ENCODE measurements around the gene GPR37L1.
A peak's percentile ranks its signal among the peaks of the same experiment; 100 is the strongest.
"Not testable (repeated sequence)": the region's sequence is repeated elsewhere in the genome, so short reads cannot be mapped to it uniquely, and the experiment has no call there.

GPR37L1 gene

DNA sequence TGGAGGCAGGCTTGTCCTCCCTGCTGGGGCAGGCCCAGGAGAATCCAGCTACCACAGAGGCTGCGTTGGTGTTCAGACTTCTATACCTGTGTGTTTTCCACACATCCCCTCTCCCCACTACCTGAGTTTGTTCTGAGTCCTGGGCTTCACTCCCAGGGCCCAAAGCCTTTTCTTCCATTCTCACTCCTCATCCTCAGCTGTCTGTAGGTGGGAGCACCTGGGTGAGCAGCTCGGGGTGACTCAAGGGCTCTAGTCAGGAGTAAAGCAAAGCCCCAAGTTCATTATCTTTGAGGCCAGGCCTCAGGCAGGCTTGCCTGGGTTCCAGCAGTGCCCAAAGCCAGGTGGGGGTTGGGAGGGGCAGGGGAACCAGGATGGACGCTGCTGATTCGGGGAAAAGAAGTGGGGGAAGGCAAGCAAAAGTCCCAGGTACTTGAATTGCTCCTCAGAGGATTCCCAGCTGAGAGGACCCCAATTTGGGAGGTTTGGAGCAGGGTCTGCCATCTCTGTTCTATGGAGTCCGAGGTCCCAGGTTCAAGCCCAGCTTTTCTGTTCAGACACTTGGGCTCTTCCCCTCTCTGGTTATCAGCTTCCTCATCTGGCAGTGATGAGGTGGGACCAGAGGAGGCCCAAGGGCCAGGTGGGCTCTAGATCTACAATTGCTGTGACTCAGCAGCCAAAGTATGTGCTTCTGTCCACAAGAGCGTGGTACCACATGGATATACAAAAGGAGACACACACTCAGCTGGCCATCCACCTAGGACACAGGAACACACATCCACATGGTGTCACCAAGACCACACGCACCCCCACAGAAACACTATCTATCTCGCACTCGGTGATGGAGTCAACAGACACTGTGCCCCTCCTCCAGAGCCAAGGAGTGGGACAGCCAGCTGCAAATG is 43.5 kb downstream of the GPR37L1 start:
- no peak overlapping the region for H3K4me2 ChIP-seq (ENCODE audit: insufficient read depth, low read length, poor library complexity, severe bottlenecking)
- no peak overlapping the region for H4K8ac ChIP-seq (ENCODE audit: low read depth, low read length)
- no peaks in the 10 kb centered on the region for H3K9me3 ChIP-seq (replicated peaks in 1 of 2; ENCODE audit: control insufficient read depth in 2 of 2, insufficient read depth in 1 of 2, low read depth in 1 of 2, low read length in 2 of 2)
- no CpG with 5 or more reads among the region's 9 CpGs for WGBS, 2 donors (ENCODE audit: extremely low coverage in 2 of 2, insufficient read length in 2 of 2, insufficient replicate concordance in 1 of 2)
- peak overlapping the region; percentile 41 for H3K14ac ChIP-seq (ENCODE audit: low read length)
- no peak overlapping the region for H3K4ac ChIP-seq (ENCODE audit: low read length)
- H3K9ac ChIP-seq (ENCODE audit: low read depth, low read length, poor library complexity) = peak overlapping the region; percentile 30
- peak overlapping the region; percentile 79 for H2AK5ac ChIP-seq (ENCODE audit: low read depth, low read length)
- H3K18ac ChIP-seq (ENCODE audit: low read length) = peak overlapping the region; percentile 90
- H3K4me1 ChIP-seq (ENCODE audit: control insufficient read depth in 2 of 2, insufficient read depth in 1 of 2, low read depth in 1 of 2, low read length in 2 of 2) = peaks cover 13 to 19% of the 10 kb centered on the region in 2 donors
- H4K91ac ChIP-seq (ENCODE audit: low read depth, low read length, poor library complexity) = no peak overlapping the region
- H3K36me3 ChIP-seq (replicated peaks in 1 of 2; ENCODE audit: control insufficient read depth in 2 of 2, insufficient read depth in 2 of 2, low read length in 2 of 2) = no peaks in the 10 kb centered on the region
- no peak overlapping the region for H2BK12ac ChIP-seq (ENCODE audit: low read length)
- H3K27me3 ChIP-seq (ENCODE audit: control insufficient read depth in 3 of 3, insufficient read depth in 3 of 3, low read depth in 1 of 3, low read length in 3 of 3) = peaks cover 0 to 63% (median 0%) of the 10 kb centered on the region in 3 experiments
- peak overlapping the region; percentile 43 for H2BK120ac ChIP-seq (ENCODE audit: low read depth, low read length)
- no peaks in the 10 kb centered on the region for H3K79me1 ChIP-seq (ENCODE audit: low read depth, low read length)
- no peak overlapping the region for H2BK5ac ChIP-seq (ENCODE audit: low read length)
- H2BK15ac ChIP-seq (ENCODE audit: low read length) = peak overlapping the region; percentile 73
- H3K23ac ChIP-seq (ENCODE audit: low read depth, low read length, poor library complexity) = peak overlapping the region; percentile 59
- no peak overlapping the region for H3K27ac ChIP-seq (replicated peaks; ENCODE audit: low read length)
- H2AFZ ChIP-seq (ENCODE audit: low read length) = no peak overlapping the region
- no peak overlapping the region for H3K4me3 ChIP-seq (ENCODE audit: low read length in 2 of 2)
- no peak for DNase-seq (ENCODE audit: low spot score)

DNA sequence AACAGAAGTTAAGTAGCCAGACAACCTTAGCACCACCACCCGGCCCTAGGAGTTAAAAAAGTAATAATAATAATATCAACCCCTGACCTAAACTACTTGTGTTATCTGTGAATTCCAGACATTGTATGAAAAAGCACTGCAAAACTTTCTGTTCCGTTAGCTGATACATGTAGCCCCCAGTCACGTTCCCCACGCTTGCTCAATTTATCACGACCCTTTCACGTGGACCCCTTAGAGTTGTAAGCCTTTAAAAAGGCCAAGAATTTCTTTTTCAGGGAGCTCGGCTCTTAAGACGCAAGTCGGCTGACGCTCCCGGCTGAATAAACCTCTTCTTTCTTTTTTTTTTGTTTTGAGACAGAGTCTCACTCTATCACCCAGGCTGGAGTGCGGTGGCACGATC is 44.3 kb downstream of the GPR37L1 start:
- H3K18ac ChIP-seq (ENCODE audit: low read length); H3K4ac ChIP-seq (ENCODE audit: low read length); H2AK5ac ChIP-seq (ENCODE audit: low read depth, low read length); H3K4me3 ChIP-seq (ENCODE audit: low read length in 2 of 2); DNase-seq (ENCODE audit: low spot score); H4K8ac ChIP-seq (ENCODE audit: low read depth, low read length); H3K9me3 ChIP-seq (replicated peaks in 1 of 2; ENCODE audit: control insufficient read depth in 2 of 2, insufficient read depth in 1 of 2, low read depth in 1 of 2, low read length in 2 of 2); H3K23ac ChIP-seq (ENCODE audit: low read depth, low read length, poor library complexity); H3K27ac ChIP-seq (replicated peaks; ENCODE audit: low read length); H3K36me3 ChIP-seq (replicated peaks in 1 of 2; ENCODE audit: control insufficient read depth in 2 of 2, insufficient read depth in 2 of 2, low read length in 2 of 2); H3K14ac ChIP-seq (ENCODE audit: low read length); H2BK15ac ChIP-seq (ENCODE audit: low read length); H4K91ac ChIP-seq (ENCODE audit: low read depth, low read length, poor library complexity); H3K9ac ChIP-seq (ENCODE audit: low read depth, low read length, poor library complexity); H3K79me1 ChIP-seq (ENCODE audit: low read depth, low read length); H2BK12ac ChIP-seq (ENCODE audit: low read length); H2BK5ac ChIP-seq (ENCODE audit: low read length); H3K4me2 ChIP-seq (ENCODE audit: insufficient read depth, low read length, poor library complexity, severe bottlenecking); H2BK120ac ChIP-seq (ENCODE audit: low read depth, low read length); H2AFZ ChIP-seq (ENCODE audit: low read length): not testable (repeated sequence)
- H3K4me1 ChIP-seq (ENCODE audit: control insufficient read depth in 2 of 2, insufficient read depth in 1 of 2, low read depth in 1 of 2, low read length in 2 of 2) = peaks cover 9 to 17% of the 10 kb centered on the region in 2 donors
- H3K27me3 ChIP-seq (ENCODE audit: control insufficient read depth in 3 of 3, insufficient read depth in 3 of 3, low read depth in 1 of 3, low read length in 3 of 3) = peaks cover 0 to 60% (median 0%) of the 10 kb centered on the region in 3 experiments
- WGBS, 2 donors (ENCODE audit: extremely low coverage in 2 of 2, insufficient read length in 2 of 2, insufficient replicate concordance in 1 of 2) = no CpG with 5 or more reads among the region's 13 CpGs

DNA sequence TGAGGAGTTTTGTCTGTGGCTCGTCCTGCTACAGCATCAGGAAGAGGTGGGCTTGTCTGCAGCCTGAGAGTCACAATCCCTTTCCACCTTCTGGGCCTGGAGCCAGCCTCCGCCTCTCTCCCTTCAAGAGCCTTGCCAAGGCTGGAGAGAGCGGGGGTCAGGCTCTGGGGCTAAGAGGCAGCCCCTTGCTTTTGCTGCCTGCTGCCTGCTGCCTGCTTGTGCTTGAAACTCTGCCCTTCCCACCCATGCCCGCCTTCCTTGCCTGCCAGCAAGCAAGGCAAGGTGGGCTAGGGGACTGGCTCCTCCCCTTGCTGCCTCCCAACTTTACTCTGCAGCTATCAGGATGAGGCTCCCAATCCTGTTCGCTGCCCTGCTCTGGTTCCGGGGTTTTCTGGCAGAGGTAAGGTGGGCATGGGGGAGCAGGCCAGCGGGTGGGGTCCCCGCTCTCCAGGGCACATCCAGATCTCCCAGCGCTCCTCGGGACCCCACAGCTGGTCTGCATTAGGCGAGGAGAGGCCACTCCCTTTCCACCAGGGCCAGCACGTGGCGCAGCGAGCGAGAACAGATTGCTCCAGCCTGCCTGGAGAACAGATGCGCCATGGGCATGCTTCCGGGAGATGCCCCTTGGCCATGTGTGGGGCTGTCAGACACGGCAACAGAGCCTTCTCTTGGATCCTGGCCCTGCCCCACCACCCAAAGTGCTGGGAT is 45.1 kb downstream of the GPR37L1 start:
- no peak overlapping the region for H4K91ac ChIP-seq (ENCODE audit: low read depth, low read length, poor library complexity)
- no peaks in the 10 kb centered on the region for H3K9me3 ChIP-seq (replicated peaks in 1 of 2; ENCODE audit: control insufficient read depth in 2 of 2, insufficient read depth in 1 of 2, low read depth in 1 of 2, low read length in 2 of 2)
- no peak overlapping the region for H3K4me3 ChIP-seq (ENCODE audit: low read length in 2 of 2)
- H4K8ac ChIP-seq (ENCODE audit: low read depth, low read length) = no peak overlapping the region
- no peaks in the 10 kb centered on the region for H3K36me3 ChIP-seq (replicated peaks in 1 of 2; ENCODE audit: control insufficient read depth in 2 of 2, insufficient read depth in 2 of 2, low read length in 2 of 2)
- H3K4ac ChIP-seq (ENCODE audit: low read length) = peak overlapping the region; percentile 10
- no peak for DNase-seq (ENCODE audit: low spot score)
- peaks cover 5 to 13% of the 10 kb centered on the region in 2 donors for H3K4me1 ChIP-seq (ENCODE audit: control insufficient read depth in 2 of 2, insufficient read depth in 1 of 2, low read depth in 1 of 2, low read length in 2 of 2)
- no peaks in the 10 kb centered on the region for H3K79me1 ChIP-seq (ENCODE audit: low read depth, low read length)
- no peak overlapping the region for H3K27ac ChIP-seq (replicated peaks; ENCODE audit: low read length)
- H3K4me2 ChIP-seq (ENCODE audit: insufficient read depth, low read length, poor library complexity, severe bottlenecking) = no peak overlapping the region
- H3K27me3 ChIP-seq (ENCODE audit: control insufficient read depth in 3 of 3, insufficient read depth in 3 of 3, low read depth in 1 of 3, low read length in 3 of 3) = peaks cover 0 to 53% (median 0%) of the 10 kb centered on the region in 3 experiments
- H2BK15ac ChIP-seq (ENCODE audit: low read length) = peak overlapping the region; percentile 96
- peak overlapping the region; percentile 21 for H3K14ac ChIP-seq (ENCODE audit: low read length)
- H3K23ac ChIP-seq (ENCODE audit: low read depth, low read length, poor library complexity) = peak overlapping the region; percentile 91
- H3K18ac ChIP-seq (ENCODE audit: low read length) = peak overlapping the region; percentile 38
- WGBS, 2 donors (ENCODE audit: extremely low coverage in 2 of 2, insufficient read length in 2 of 2, insufficient replicate concordance in 1 of 2) = no CpG with 5 or more reads among the region's 18 CpGs
- H2BK120ac ChIP-seq (ENCODE audit: low read depth, low read length) = no peak overlapping the region
- peak overlapping the region; percentile 24 for H3K9ac ChIP-seq (ENCODE audit: low read depth, low read length, poor library complexity)
- H2AK5ac ChIP-seq (ENCODE audit: low read depth, low read length) = no peak overlapping the region
- H2BK5ac ChIP-seq (ENCODE audit: low read length) = no peak overlapping the region
- H2BK12ac ChIP-seq (ENCODE audit: low read length) = peak overlapping the region; percentile 41
- H2AFZ ChIP-seq (ENCODE audit: low read length) = no peak overlapping the region

DNA sequence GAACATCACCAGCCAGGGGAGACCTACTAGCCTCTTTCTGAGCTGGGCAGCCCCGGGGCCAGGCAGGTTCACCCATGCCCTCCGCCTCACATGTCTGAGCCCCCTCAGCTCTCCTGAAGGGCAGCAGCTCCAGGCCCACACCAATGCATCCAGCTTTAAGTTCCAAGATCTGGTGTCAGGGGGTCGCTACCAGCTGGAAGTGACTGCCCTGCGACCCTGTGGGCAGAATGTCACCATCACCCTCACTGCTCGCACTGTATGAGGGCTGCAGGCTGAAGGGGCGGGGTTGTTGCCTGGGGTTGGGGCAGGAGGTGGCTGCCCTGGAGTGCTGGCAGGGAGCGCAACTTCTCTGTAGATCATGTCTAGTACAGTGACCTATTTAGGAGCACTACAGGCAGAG is 46.1 kb downstream of the GPR37L1 start:
- H2BK120ac ChIP-seq (ENCODE audit: low read depth, low read length) = peak overlapping the region; percentile 61
- peak overlapping the region; percentile 30 for H3K9ac ChIP-seq (ENCODE audit: low read depth, low read length, poor library complexity)
- H3K4me1 ChIP-seq (ENCODE audit: control insufficient read depth in 2 of 2, insufficient read depth in 1 of 2, low read depth in 1 of 2, low read length in 2 of 2) = peaks cover 5 to 10% of the 10 kb centered on the region in 2 donors
- H3K14ac ChIP-seq (ENCODE audit: low read length) = no peak overlapping the region
- peaks cover 0 to 43% (median 0%) of the 10 kb centered on the region in 3 experiments for H3K27me3 ChIP-seq (ENCODE audit: control insufficient read depth in 3 of 3, insufficient read depth in 3 of 3, low read depth in 1 of 3, low read length in 3 of 3)
- H3K4me3 ChIP-seq (ENCODE audit: low read length in 2 of 2) = no peak overlapping the region
- no CpG with 5 or more reads among the region's 7 CpGs for WGBS, 2 donors (ENCODE audit: extremely low coverage in 2 of 2, insufficient read length in 2 of 2, insufficient replicate concordance in 1 of 2)
- H3K4ac ChIP-seq (ENCODE audit: low read length) = peak overlapping the region; percentile 89
- H2BK15ac ChIP-seq (ENCODE audit: low read length) = no peak overlapping the region
- H3K4me2 ChIP-seq (ENCODE audit: insufficient read depth, low read length, poor library complexity, severe bottlenecking) = no peak overlapping the region
- no peaks in the 10 kb centered on the region for H3K79me1 ChIP-seq (ENCODE audit: low read depth, low read length)
- no peak overlapping the region for H3K23ac ChIP-seq (ENCODE audit: low read depth, low read length, poor library complexity)
- no peaks in the 10 kb centered on the region for H3K9me3 ChIP-seq (replicated peaks in 1 of 2; ENCODE audit: control insufficient read depth in 2 of 2, insufficient read depth in 1 of 2, low read depth in 1 of 2, low read length in 2 of 2)
- H2AFZ ChIP-seq (ENCODE audit: low read length) = no peak overlapping the region
- peak overlapping the region; percentile 48 for H3K18ac ChIP-seq (ENCODE audit: low read length)
- no peak overlapping the region for H3K27ac ChIP-seq (replicated peaks; ENCODE audit: low read length)
- DNase-seq (ENCODE audit: low spot score) = no peak
- no peak overlapping the region for H2AK5ac ChIP-seq (ENCODE audit: low read depth, low read length)
- H2BK5ac ChIP-seq (ENCODE audit: low read length) = no peak overlapping the region
- H3K36me3 ChIP-seq (replicated peaks in 1 of 2; ENCODE audit: control insufficient read depth in 2 of 2, insufficient read depth in 2 of 2, low read length in 2 of 2) = no peaks in the 10 kb centered on the region
- H2BK12ac ChIP-seq (ENCODE audit: low read length) = peak overlapping the region; percentile 58
- H4K91ac ChIP-seq (ENCODE audit: low read depth, low read length, poor library complexity) = no peak overlapping the region
- H4K8ac ChIP-seq (ENCODE audit: low read depth, low read length) = no peak overlapping the region

Measured in neuronal stem cell (in vitro differentiated cells).